ENCODE results near the gene BRD4. TPM values are rescaled to one million over a fixed set of nuclear protein-coding genes. Genes with fewer than 3 reads are reported as not detected.

BRD4 gene
- total and polyA plus RNA-seq, 2 experiments from 2014 or later: 63.8 to 115 TPM

DNA sequence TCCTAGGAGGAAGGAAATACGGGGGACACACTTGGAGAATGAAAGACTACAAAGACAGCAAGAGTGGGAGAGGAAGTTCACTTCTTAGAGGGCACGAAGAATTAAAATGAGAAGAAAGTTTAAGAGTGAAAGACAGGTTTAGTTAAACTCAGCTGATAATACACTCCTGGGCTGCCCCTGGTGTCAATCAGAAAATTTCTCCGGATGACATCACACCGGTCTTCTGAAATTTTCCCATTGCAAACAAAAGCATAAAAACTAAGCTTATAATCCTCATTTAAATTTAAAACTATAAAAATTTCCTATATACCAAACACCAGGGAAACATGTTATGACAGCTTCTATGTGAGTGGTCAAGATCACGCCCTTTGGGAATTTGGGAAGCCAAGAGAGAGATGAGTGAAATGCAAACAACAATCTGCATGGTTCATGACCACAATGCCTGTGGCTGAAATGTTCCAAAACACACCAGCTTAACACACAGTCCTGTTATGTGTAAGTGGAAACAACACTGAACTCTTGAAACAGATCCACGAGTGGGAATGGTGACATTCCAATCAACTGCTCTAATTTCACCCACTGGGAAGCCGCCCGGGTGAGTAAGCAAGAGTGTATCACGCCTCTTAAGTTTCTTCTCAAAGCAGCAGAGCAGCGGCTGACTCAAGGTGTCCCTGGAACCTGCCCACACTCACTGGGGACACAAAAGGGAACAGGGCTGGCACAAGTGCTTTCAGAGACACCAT is 49.0 kb downstream of the BRD4 start:
- peaks cover 99% of the 10 kb centered on the region for H4K20me1 ChIP-seq (replicated peaks; ENCODE audit: insufficient read depth)
- Mint-ChIP-seq H3K4me1 (peaks cover 87% of the 10 kb centered on the region), H3K9me3 (no peaks in the 10 kb centered on the region), H3K27ac (peak overlapping the region; percentile 33; the same call in 1 of the 2 replicates), H3K4me3 (no peak overlapping the region), H3K36me3 (ENCODE audit: low read depth) (no peaks in the 10 kb centered on the region), H3K27me3 (ENCODE audit: insufficient read depth, low read depth, poor library complexity) (peaks cover 8% of the 10 kb centered on the region)
- H3K9me2 ChIP-seq (ENCODE audit: insufficient read depth): no peaks in the 10 kb centered on the region
- no peak overlapping the region for H3K4me3 ChIP-seq
- H3K79me2 ChIP-seq (replicated peaks; ENCODE audit: insufficient read depth): peaks cover 100% of the 10 kb centered on the region
- H3K4me2 ChIP-seq: no peak overlapping the region
- 0 out of 2 replicates have a peak, but pooled peaks cover 7% of the 10 kb centered on the region for H3F3A ChIP-seq (replicated peaks; ENCODE audit: low read depth)
- ATAC-seq: no peak
- no peak overlapping the region for H2AFZ ChIP-seq
- H3K36me3 ChIP-seq (ENCODE audit: insufficient read depth): no peaks in the 10 kb centered on the region
- no peaks in the 10 kb centered on the region for H3K27me3 ChIP-seq (ENCODE audit: insufficient read depth)
- DNase-seq (ENCODE audit: low spot score): no peak
- H3K4me1 ChIP-seq (ENCODE audit: insufficient read depth): peaks cover 89% of the 10 kb centered on the region
- TF ChIP-seq, protein P1, sequence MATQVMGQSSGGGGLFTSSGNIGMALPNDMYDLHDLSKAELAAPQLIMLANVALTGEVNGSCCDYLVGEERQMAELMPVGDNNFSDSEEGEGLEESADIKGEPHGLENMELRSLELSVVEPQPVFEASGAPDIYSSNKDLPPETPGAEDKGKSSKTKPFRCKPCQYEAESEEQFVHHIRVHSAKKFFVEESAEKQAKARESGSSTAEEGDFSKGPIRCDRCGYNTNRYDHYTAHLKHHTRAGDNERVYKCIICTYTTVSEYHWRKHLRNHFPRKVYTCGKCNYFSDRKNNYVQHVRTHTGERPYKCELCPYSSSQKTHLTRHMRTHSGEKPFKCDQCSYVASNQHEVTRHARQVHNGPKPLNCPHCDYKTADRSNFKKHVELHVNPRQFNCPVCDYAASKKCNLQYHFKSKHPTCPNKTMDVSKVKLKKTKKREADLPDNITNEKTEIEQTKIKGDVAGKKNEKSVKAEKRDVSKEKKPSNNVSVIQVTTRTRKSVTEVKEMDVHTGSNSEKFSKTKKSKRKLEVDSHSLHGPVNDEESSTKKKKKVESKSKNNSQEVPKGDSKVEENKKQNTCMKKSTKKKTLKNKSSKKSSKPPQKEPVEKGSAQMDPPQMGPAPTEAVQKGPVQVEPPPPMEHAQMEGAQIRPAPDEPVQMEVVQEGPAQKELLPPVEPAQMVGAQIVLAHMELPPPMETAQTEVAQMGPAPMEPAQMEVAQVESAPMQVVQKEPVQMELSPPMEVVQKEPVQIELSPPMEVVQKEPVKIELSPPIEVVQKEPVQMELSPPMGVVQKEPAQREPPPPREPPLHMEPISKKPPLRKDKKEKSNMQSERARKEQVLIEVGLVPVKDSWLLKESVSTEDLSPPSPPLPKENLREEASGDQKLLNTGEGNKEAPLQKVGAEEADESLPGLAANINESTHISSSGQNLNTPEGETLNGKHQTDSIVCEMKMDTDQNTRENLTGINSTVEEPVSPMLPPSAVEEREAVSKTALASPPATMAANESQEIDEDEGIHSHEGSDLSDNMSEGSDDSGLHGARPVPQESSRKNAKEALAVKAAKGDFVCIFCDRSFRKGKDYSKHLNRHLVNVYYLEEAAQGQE (IDR thresholded peaks at IDR 0.05; ENCODE audit: unreplicated experiment): no peak
- TF ChIP-seq POLR2AphosphoS5 (IDR thresholded peaks at IDR 0.05; ENCODE audit: low read depth): no peak
- TF ChIP-seq, protein P2, sequence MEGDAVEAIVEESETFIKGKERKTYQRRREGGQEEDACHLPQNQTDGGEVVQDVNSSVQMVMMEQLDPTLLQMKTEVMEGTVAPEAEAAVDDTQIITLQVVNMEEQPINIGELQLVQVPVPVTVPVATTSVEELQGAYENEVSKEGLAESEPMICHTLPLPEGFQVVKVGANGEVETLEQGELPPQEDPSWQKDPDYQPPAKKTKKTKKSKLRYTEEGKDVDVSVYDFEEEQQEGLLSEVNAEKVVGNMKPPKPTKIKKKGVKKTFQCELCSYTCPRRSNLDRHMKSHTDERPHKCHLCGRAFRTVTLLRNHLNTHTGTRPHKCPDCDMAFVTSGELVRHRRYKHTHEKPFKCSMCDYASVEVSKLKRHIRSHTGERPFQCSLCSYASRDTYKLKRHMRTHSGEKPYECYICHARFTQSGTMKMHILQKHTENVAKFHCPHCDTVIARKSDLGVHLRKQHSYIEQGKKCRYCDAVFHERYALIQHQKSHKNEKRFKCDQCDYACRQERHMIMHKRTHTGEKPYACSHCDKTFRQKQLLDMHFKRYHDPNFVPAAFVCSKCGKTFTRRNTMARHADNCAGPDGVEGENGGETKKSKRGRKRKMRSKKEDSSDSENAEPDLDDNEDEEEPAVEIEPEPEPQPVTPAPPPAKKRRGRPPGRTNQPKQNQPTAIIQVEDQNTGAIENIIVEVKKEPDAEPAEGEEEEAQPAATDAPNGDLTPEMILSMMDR (conservative IDR thresholded peaks at IDR 0.05; ENCODE audit: low read depth in 2 of 2): no peak
- TF ChIP-seq EZH2 (IDR thresholded peaks at IDR 0.05; ENCODE audit: low read depth, unreplicated experiment): no peak
- no peak for TF ChIP-seq ZNF331 (CRISPR knock-in tag; IDR thresholded peaks at IDR 0.05; ENCODE audit: low read depth)
- TF ChIP-seq ZNF114 (CRISPR knock-in tag; IDR thresholded peaks at IDR 0.05): no peak
- peak overlapping the region; percentile 87; the same call in 1 of the 2 replicates for H3K27ac ChIP-seq (ENCODE audit: low read depth)

DNA sequence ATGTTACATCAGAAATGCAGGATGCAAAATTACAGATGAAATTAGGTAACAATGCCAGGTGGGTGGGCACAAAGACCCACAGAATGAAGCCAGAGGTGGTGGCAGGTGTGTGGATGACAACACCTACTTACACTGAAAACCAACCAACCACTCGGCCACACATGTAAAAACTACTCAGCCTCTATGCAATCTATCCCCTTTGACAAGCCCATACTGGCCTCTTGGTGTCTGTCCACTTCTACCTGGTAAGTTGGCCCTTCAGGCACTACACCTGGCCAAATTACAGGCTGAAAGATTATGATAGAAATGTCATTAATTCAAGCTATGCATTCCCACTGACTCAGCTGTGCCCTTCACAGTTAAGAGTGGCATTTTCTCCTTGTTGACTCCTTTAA is 50.0 kb downstream of the BRD4 start:
- H3K27me3 ChIP-seq (ENCODE audit: insufficient read depth): no peaks in the 10 kb centered on the region
- no peak overlapping the region for H3K4me3 ChIP-seq
- TF ChIP-seq, protein P3, sequence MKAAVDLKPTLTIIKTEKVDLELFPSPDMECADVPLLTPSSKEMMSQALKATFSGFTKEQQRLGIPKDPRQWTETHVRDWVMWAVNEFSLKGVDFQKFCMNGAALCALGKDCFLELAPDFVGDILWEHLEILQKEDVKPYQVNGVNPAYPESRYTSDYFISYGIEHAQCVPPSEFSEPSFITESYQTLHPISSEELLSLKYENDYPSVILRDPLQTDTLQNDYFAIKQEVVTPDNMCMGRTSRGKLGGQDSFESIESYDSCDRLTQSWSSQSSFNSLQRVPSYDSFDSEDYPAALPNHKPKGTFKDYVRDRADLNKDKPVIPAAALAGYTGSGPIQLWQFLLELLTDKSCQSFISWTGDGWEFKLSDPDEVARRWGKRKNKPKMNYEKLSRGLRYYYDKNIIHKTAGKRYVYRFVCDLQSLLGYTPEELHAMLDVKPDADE (IDR thresholded peaks at IDR 0.05): no peak
- TF ChIP-seq, protein P1 (IDR thresholded peaks at IDR 0.05; ENCODE audit: unreplicated experiment): no peak
- no peak for TF ChIP-seq POLR2AphosphoS5 (IDR thresholded peaks at IDR 0.05; ENCODE audit: low read depth)
- no peak for DNase-seq (ENCODE audit: low spot score)
- no peaks in the 10 kb centered on the region for H3K9me2 ChIP-seq (ENCODE audit: insufficient read depth)
- no peak overlapping the region for H2AFZ ChIP-seq
- Mint-ChIP-seq H3K36me3 (ENCODE audit: low read depth) (no peaks in the 10 kb centered on the region), H3K4me3 (no peak overlapping the region; the same call in 2 of the 3 replicates), H3K27me3 (ENCODE audit: insufficient read depth, low read depth, poor library complexity) (peaks cover 8% of the 10 kb centered on the region), H3K4me1 (peaks cover 78% of the 10 kb centered on the region), H3K27ac (peak overlapping the region; percentile 75; the same call in 1 of the 2 replicates), H3K9me3 (no peaks in the 10 kb centered on the region)
- no peak for ATAC-seq
- H3F3A ChIP-seq (replicated peaks; ENCODE audit: low read depth): 0 out of 2 replicates have a peak, but pooled peaks cover 7% of the 10 kb centered on the region
- peaks cover 99% of the 10 kb centered on the region for H4K20me1 ChIP-seq (replicated peaks; ENCODE audit: insufficient read depth)
- H3K27ac ChIP-seq (ENCODE audit: low read depth): peak overlapping the region; percentile 87
- peak overlapping the region; percentile 8; the same call in 1 of the 2 replicates for H3K4me2 ChIP-seq
- no peaks in the 10 kb centered on the region for H3K36me3 ChIP-seq (ENCODE audit: insufficient read depth)
- H3K4me1 ChIP-seq (ENCODE audit: insufficient read depth): peaks cover 82% of the 10 kb centered on the region
- H3K79me2 ChIP-seq (replicated peaks; ENCODE audit: insufficient read depth): peaks cover 100% of the 10 kb centered on the region
